A673 (cell line): ENCODE results near the gene UBE4B. TPM values are rescaled to one million over a fixed set of nuclear protein-coding genes. Genes with fewer than 3 reads are reported as not detected.
A peak's percentile ranks its signal among the peaks of the same experiment; 100 is the strongest.

ENCODE experiments used
- BruUV-seq: library from RNA; stranded (reverse); fragments of 400-500 nt; replicated peaks from 2 replicates; lab custom pipeline; 2021; lab: Mats Ljungman, UMichigan
- CTCF ChIA-PET: fragments of 300-600 bp; sonication (Branson Sonifier 250); formaldehyde crosslinking; loops from one replicate; lab custom pipeline; 2022; ENCODE audit warnings: antibody characterized with exemption; lab: Charles Lee
- POLR2A ChIA-PET: fragments of 300-600 bp; sonication (Branson Sonifier 250); formaldehyde crosslinking; loops from one replicate; lab custom pipeline; 2022; ENCODE audit warnings: antibody characterized with exemption; ENCODE audit not compliant: low non-redundant PET; lab: Charles Lee
- DNase-seq: peaks from one replicate; pipeline ENCODE4 v3.0.0-alpha.2; 2015; ENCODE audit warnings: low spot score
- H3K27ac ChIP-seq: fragments of 200-600 bp; sonication (generic); 2 replicates; pipeline ENCODE4 v1.5.1; 2016; ENCODE audit warnings: mixed run types, low read depth, mild to moderate bottlenecking, mixed read lengths, antibody characterized with exemption, low read length; ENCODE audit not compliant: poor library complexity, severe bottlenecking
- H3K27me3 ChIP-seq: fragments of 200-600 bp; sonication (generic); replicated peaks from 2 replicates; pipeline ENCODE4 v1.6.1; 2017; ENCODE audit warnings: mixed run types, low read depth, mild to moderate bottlenecking, mixed read lengths, antibody characterized with exemption, low read length; ENCODE audit not compliant: insufficient read depth, poor library complexity
- H3K36me3 ChIP-seq: fragments of 200-600 bp; sonication (generic); 2 replicates; pipeline ENCODE4 v1.6.1; 2016; ENCODE audit warnings: mixed run types, mild to moderate bottlenecking, mixed read lengths, antibody characterized with exemption, low read length; ENCODE audit not compliant: insufficient read depth, poor library complexity, severe bottlenecking
- H3K4me1 ChIP-seq: fragments of 200-600 bp; sonication (generic); 2 replicates; pipeline ENCODE4 v1.6.1; 2017; ENCODE audit warnings: mixed run types, mild to moderate bottlenecking, mixed read lengths, antibody characterized with exemption, low read length; ENCODE audit not compliant: insufficient read depth, poor library complexity, severe bottlenecking
- H3K4me3 ChIP-seq: fragments of 200-600 bp; sonication (generic); 2 replicates; pipeline ENCODE4 v1.5.1; 2016; ENCODE audit warnings: low read depth, mixed run types, mild to moderate bottlenecking, mixed read lengths, low read length; ENCODE audit not compliant: poor library complexity, severe bottlenecking
- H3K9me3 ChIP-seq: fragments of 200-600 bp; sonication (generic); 2 replicates; pipeline ENCODE4 v1.6.1; 2016; ENCODE audit warnings: mixed run types, low read depth, mild to moderate bottlenecking, mixed read lengths, antibody characterized with exemption, low read length; ENCODE audit not compliant: poor library complexity, severe bottlenecking
- CTCF ChIP-seq: fragments of 300-800, 200-600 bp; sonication (generic); conservative IDR thresholded peaks from 2 replicates; pipeline ENCODE4 v1.5.1; 2017; ENCODE audit warnings: low read depth, mild to moderate bottlenecking, antibody characterized with exemption, low read length, moderate library complexity, mixed read lengths
- EZH2 ChIP-seq: fragments of 200-600 bp; sonication (generic); IDR thresholded peaks from 2 replicates; pipeline ENCODE4 v1.6.1; 2017; ENCODE audit warnings: borderline replicate concordance, low read depth, mild to moderate bottlenecking, mixed read lengths, antibody characterized with exemption, low read length; ENCODE audit not compliant: poor library complexity, severe bottlenecking
- intact Hi-C: fragments of 100-400 bp; cut with micrococcal nuclease; formaldehyde crosslinking; loops from one replicate; pipeline ENCODE4 v1.10.0; 2022; ENCODE audit not compliant: unreplicated experiment
- total RNA-seq: library from RNA; stranded (reverse); gene quantifications from 2 replicates; pipeline ENCODE4 v1.2.3, GENCODE V29; 2021

Gene UBE4B
- total RNA-seq, 1 experiment from 2014 or later = 58.0 TPM

GRCh38 chr1:10054465-10054864 is 21.7 kb downstream of the UBE4B start:
- Histone ChIP-seq H3K36me3 (no peaks in the 10 kb centered on the region), H3K4me3 (no peak overlapping the region), H3K27me3 (no peaks in the 10 kb centered on the region), H3K27ac (no peak overlapping the region), H3K9me3 (no peaks in the 10 kb centered on the region), H3K4me1 (peaks cover 28% of the 10 kb centered on the region)
- DNase-seq = no peak
- TF ChIP-seq CTCF (no peak), EZH2 (no peak)
- CTCF ChIA-PET = no interaction called here
- no TSS peak for BruUV-seq
- POLR2A ChIA-PET = no interaction called here
- intact Hi-C loops = no loop called here

DNA sequence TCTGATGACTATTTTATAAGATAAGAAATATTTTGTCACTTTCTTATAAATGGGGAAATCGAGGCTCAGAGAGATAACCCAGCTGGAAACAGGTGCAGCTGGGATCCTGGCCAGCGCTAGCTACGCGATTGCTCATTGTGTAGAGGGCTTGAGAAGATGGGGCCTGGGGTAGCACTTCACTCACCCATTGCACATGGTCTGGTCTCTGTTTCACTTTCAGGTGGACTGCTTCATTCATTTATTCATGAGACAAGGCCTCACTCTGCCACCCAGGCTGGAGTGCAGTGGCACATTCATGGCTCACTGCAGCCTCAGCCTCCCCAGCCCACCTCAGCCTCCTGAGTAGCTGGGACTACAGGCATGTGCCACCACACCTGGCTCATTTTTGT is 23.8 kb downstream of the UBE4B start:
- TF ChIP-seq EZH2 (no peak), CTCF (no peak)
- BruUV-seq = no TSS peak
- H3K27me3 ChIP-seq = no peaks in the 10 kb centered on the region
- no peaks in the 10 kb centered on the region for H3K36me3 ChIP-seq
- CTCF ChIA-PET = no interaction called here
- intact Hi-C loops = no loop called here
- peak overlapping the region; percentile 62 for H3K27ac ChIP-seq
- no peaks in the 10 kb centered on the region for H3K9me3 ChIP-seq
- DNase-seq = no peak
- H3K4me1 ChIP-seq = peaks cover 28% of the 10 kb centered on the region
- POLR2A ChIA-PET = no interaction called here
- H3K4me3 ChIP-seq = no peak overlapping the region

- H3K27ac ChIP-seq = peak overlapping the region; percentile 30
These were observed 24.6 kb downstream of the UBE4B start for GRCh38 chr1:10057343-10057742.

More at GRCh38 chr1:10057343-10057742, 24.6 kb downstream of the UBE4B start:
- Histone ChIP-seq H3K36me3 (no peaks in the 10 kb centered on the region), H3K9me3 (no peaks in the 10 kb centered on the region), H3K27me3 (no peaks in the 10 kb centered on the region), H3K4me1 (peaks cover 28% of the 10 kb centered on the region), H3K4me3 (no peak overlapping the region)
- BruUV-seq = no TSS peak
- intact Hi-C loops = no loop called here
- POLR2A ChIA-PET = no interaction called here
- TF ChIP-seq EZH2 (no peak), CTCF (no peak)
- peak; percentile 41 for DNase-seq
- CTCF ChIA-PET = no interaction called here
